Measurements from ENCODE around the gene METTL6.
"Not testable (repeated sequence)": the region's sequence is repeated elsewhere in the genome, so short reads cannot be mapped to it uniquely, and the experiment has no call there.

- TF ChIP-seq POLR2AphosphoS5 (IDR thresholded peaks at IDR 0.05; ENCODE audit: insufficient read depth in 1 of 2, low read depth in 1 of 2); CTCF (IDR thresholded peaks at IDR 0.05); POLR2A (IDR thresholded peaks at IDR 0.05): not testable (repeated sequence)
These were observed 16.4 kb downstream of the METTL6 start for GRCh38 chr3:15410966-15411365.
